ENCODE results near the gene GTPBP2. TPM values are rescaled to one million over a fixed set of nuclear protein-coding genes. Genes with fewer than 3 reads are reported as not detected.

Gene GTPBP2
- total and polyA plus RNA-seq, 2 donors: 36.3 to 40.4 TPM

Other genes starting within 250 kb of the GTPBP2 start
- gene ABCC10, start 201.7 kb downstream of the GTPBP2 start, total RNA-seq: 15.6 TPM
- gene ABCC10, start 201.7 kb downstream of the GTPBP2 start, polyA plus RNA-seq: 18.5 TPM
- 2.0 TPM for gene DLK2, start 173.7 kb downstream of the GTPBP2 start, total RNA-seq
- gene DLK2, start 173.7 kb downstream of the GTPBP2 start, polyA plus RNA-seq: 0.67 TPM
- 10.5 TPM for gene TJAP1, start 151.7 kb downstream of the GTPBP2 start, total RNA-seq
- 29.7 TPM for gene TJAP1, start 151.7 kb downstream of the GTPBP2 start, polyA plus RNA-seq
- not detected for gene LRRC73, start 118.9 kb downstream of the GTPBP2 start, total RNA-seq
- 0.24 TPM for gene LRRC73, start 118.9 kb downstream of the GTPBP2 start, polyA plus RNA-seq
- 54.9 TPM for gene YIPF3, start 112.3 kb downstream of the GTPBP2 start, total RNA-seq
- gene YIPF3, start 112.3 kb downstream of the GTPBP2 start, polyA plus RNA-seq: 118 TPM
- 29.4 TPM for gene POLR1C, start 112.2 kb downstream of the GTPBP2 start, total RNA-seq
- 36.9 TPM for gene POLR1C, start 112.2 kb downstream of the GTPBP2 start, polyA plus RNA-seq
- gene XPO5, start 53.2 kb downstream of the GTPBP2 start, total RNA-seq: 23.8 TPM
- 12.6 TPM for gene XPO5, start 53.2 kb downstream of the GTPBP2 start, polyA plus RNA-seq
- gene POLH, start 53.1 kb downstream of the GTPBP2 start, total RNA-seq: 16.8 TPM
- gene POLH, start 53.1 kb downstream of the GTPBP2 start, polyA plus RNA-seq: 5.7 TPM
- 16.8 TPM for gene MAD2L1BP, start 6.6 kb upstream of the GTPBP2 start, total RNA-seq
- gene MAD2L1BP, start 6.6 kb upstream of the GTPBP2 start, polyA plus RNA-seq: 25.3 TPM
- gene RSPH9, start 15.8 kb upstream of the GTPBP2 start, total RNA-seq: 1.0 TPM
- gene RSPH9, start 15.8 kb upstream of the GTPBP2 start, polyA plus RNA-seq: 0.60 TPM
- gene MRPS18A, start 58.5 kb upstream of the GTPBP2 start, total RNA-seq: 33.3 TPM
- gene MRPS18A, start 58.5 kb upstream of the GTPBP2 start, polyA plus RNA-seq: 55.8 TPM
- gene VEGFA, start 140.9 kb upstream of the GTPBP2 start, total RNA-seq: 85.7 TPM
- 63.8 TPM for gene VEGFA, start 140.9 kb upstream of the GTPBP2 start, polyA plus RNA-seq

Data from urinary bladder (tissue), 2 donors.